Skeletal muscle tissue (tissue), 4 donors: Measurements from ENCODE around the gene SLC7A1. TPM values are rescaled to one million over a fixed set of nuclear protein-coding genes. Genes with fewer than 3 reads are reported as not detected.
A peak's percentile ranks its signal among the peaks of the same experiment; 100 is the strongest.

Experiments used
- H3K27ac ChIP-seq: one replicate; pipeline ENCODE4 v1.7.0; 2013; ENCODE audit warnings: mild to moderate bottlenecking, low read depth, low read length, inconsistent platforms
- H3K27me3 ChIP-seq, 3 donors: one replicate each; pipeline ENCODE4 v1.7.0; 2013; ENCODE audit warnings: low read length in 3 of 3; ENCODE audit not compliant: control insufficient read depth in 3 of 3, insufficient read depth in 3 of 3
- H3K36me3 ChIP-seq, 3 donors: one replicate each; pipeline ENCODE4 v1.7.0; 2013; ENCODE audit warnings: low read length in 3 of 3; ENCODE audit not compliant: control insufficient read depth in 3 of 3, insufficient read depth in 3 of 3
- H3K4me1 ChIP-seq, 3 donors: one replicate each; pipeline ENCODE4 v1.7.0; 2013; ENCODE audit warnings: low read length in 3 of 3, mild to moderate bottlenecking in 3 of 3; ENCODE audit not compliant: control insufficient read depth in 3 of 3, insufficient read depth in 3 of 3
- H3K4me3 ChIP-seq, 3 donors: one replicate each; pipeline ENCODE4 v1.7.0; 2013; ENCODE audit warnings: low read length in 3 of 3
- H3K9ac ChIP-seq, 3 donors: one replicate each; pipeline ENCODE4 v1.7.0; 2013; ENCODE audit warnings: low read length in 3 of 3, mild to moderate bottlenecking in 3 of 3, moderate library complexity in 2 of 3, low read depth in 1 of 3
- H3K9me3 ChIP-seq, 3 donors: one replicate each; pipeline ENCODE4 v1.7.0; 2013; ENCODE audit warnings: low read length in 3 of 3; ENCODE audit not compliant: control insufficient read depth in 3 of 3
- total RNA-seq: library from RNA; depleted of rRNA; stranded (reverse); fragments of >200 nt; gene quantifications from one replicate; pipeline ENCODE4 v1.2.3, GENCODE V29; 2014
- donor health status: Osteomylitis.

Gene SLC7A1
- total RNA-seq, 1 donor from 2014 or later = 4.2 TPM

DNA sequence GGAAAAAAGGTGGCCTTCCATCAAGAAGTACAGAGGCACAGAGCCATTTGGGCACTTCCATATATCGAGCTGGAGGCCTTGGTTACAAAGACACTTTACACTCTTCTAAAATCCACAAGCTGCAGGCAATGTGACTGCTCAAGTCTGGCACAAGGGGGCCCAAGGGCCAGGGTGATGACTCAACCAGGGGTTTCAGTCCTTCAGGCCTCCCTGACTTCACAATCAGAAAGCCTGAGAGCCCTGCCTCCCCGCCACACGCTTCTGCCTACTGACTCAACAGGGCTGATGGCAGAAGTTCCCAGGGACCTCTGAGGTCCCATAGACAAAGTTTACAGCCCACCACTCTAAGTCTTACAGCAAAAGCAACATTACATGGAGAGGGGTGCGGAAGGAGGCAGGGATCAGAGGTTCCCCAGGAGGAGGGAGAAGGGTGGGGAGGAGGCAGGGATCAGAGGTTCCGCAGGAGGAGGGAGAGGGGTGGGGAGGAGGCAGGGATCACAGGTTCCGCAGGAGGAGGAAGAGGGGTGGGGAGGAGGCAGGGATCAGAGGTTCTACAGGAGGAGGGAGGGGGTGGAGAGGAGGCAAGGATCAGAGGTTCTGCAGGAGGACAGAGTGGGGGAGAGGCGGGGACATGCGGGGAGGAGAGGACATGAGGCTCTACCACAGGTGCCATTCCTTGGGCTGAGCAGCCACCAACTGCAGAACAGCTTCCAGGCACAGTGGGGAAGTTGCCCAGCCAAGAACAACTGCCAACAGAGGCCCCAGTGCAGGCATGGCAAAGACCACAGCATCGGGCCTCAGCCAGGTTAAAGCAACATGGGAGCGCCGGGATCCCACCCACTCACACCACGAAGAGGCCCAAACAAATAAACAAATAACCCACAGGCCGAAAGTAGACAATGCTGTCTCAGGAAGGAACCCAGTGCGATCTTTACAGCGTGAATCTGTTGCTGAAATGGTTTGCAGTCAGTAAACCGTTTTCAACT lies 52.0 kb downstream of the SLC7A1 start:
- Histone ChIP-seq H3K27ac (no peak overlapping the region), H3K36me3 (no peaks in the 10 kb centered on the region), H3K9ac (no peak overlapping the region), H3K4me3 (no peak overlapping the region), H3K9me3 (no peaks in the 10 kb centered on the region), H3K27me3 (no peaks in the 10 kb centered on the region), H3K4me1 (peaks cover 0 to 9% (median 0%) of the 10 kb centered on the region in 3 donors)

DNA sequence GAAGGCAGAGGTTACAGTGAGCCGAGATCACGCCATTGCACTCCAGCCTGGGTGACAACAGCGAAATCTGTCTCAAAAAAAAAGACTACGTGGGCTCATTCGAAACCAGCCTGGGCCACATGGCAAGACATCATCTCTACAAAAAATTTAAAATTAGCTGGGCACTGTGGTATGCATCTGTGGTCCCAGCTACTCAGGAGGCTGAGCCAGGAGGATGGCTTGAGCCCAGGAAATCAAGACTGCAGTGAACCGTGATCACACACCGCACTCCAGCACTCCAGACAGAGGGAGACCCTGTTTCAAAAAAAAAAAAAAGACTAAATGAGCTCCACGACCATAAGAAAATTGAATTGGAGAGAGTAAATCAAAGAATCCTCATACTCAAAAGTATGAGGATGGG lies 53.1 kb downstream of the SLC7A1 start:
- H3K27ac ChIP-seq = no peak overlapping the region
- H3K4me3 ChIP-seq = no peak overlapping the region
- no peaks in the 10 kb centered on the region for H3K36me3 ChIP-seq
- peaks cover 4 to 9% (median 5%) of the 10 kb centered on the region in 3 donors for H3K4me1 ChIP-seq
- no peak overlapping the region for H3K9ac ChIP-seq
- no peaks in the 10 kb centered on the region for H3K27me3 ChIP-seq
- no peaks in the 10 kb centered on the region for H3K9me3 ChIP-seq

DNA sequence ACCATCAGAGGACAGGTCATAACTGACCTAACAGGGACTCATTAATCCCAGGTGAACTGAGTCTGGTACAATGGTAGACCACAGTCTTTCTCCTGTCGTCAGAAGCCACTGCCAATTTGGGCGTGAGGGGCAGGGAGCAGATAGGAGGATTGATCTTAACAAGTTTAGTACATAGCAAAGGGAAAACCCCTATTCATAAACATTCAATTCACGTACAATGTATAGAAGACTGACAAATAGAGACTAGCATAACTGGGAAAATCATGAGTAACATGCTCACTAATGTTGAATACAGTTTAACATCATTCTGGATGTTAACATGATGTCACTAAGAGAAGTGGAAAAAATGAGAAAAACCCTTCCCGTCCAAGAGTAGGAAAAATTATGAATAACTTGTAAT lies 54.1 kb downstream of the SLC7A1 start:
- Histone ChIP-seq H3K27ac (no peak overlapping the region), H3K36me3 (no peaks in the 10 kb centered on the region), H3K9ac (no peak overlapping the region), H3K4me1 (peaks cover 4 to 7% (median 5%) of the 10 kb centered on the region in 3 donors), H3K27me3 (no peaks in the 10 kb centered on the region), H3K9me3 (no peaks in the 10 kb centered on the region), H3K4me3 (no peak overlapping the region)

DNA sequence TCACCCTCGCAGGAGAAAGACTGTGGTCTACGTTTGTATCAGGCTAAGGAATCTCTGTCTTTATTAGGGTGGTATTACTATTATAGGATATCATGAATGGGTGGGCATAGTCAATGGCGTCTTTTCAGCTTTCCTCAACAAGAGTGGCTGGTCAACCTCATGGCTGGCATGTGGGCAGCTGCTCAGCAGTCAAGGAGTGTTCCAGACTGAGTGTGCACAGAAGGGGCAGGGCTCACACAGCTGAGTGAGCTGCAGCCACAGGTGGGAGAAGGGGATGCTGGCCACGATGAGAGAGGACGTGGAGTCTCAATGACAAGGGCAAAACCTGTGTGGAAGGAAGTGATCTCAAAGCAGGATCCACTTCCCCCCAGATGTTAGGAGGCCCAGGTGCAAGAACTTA lies 54.7 kb downstream of the SLC7A1 start:
- peaks cover 4 to 7% (median 5%) of the 10 kb centered on the region in 3 donors for H3K4me1 ChIP-seq
- H3K4me3 ChIP-seq = no peak overlapping the region
- no peak overlapping the region for H3K9ac ChIP-seq
- no peaks in the 10 kb centered on the region for H3K9me3 ChIP-seq
- no peaks in the 10 kb centered on the region for H3K36me3 ChIP-seq
- no peaks in the 10 kb centered on the region for H3K27me3 ChIP-seq
- no peak overlapping the region for H3K27ac ChIP-seq

DNA sequence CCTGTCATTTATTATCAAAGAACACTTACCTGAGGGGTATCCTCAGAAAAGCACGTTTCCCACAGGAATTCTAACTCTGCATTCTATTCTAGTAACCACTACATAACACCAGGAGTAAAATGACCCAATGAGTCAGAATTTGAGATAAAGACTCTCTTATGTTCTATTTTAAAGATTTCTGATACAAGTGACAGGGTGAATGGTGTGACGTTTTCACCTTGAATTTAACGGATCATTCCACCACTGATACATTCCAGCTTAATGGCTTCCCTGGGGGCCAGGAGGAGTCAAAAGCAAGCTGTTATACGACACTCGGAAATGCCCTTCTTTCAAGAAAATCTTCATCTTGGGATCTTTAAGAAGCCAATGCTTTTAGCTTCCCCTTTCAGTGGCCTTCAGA lies 55.2 kb downstream of the SLC7A1 start:
- Histone ChIP-seq H3K9ac (no peak overlapping the region), H3K9me3 (no peaks in the 10 kb centered on the region), H3K4me3 (no peak overlapping the region), H3K27ac (no peak overlapping the region), H3K27me3 (no peaks in the 10 kb centered on the region), H3K4me1 (peaks cover 4 to 7% (median 5%) of the 10 kb centered on the region in 3 donors), H3K36me3 (no peaks in the 10 kb centered on the region)

DNA sequence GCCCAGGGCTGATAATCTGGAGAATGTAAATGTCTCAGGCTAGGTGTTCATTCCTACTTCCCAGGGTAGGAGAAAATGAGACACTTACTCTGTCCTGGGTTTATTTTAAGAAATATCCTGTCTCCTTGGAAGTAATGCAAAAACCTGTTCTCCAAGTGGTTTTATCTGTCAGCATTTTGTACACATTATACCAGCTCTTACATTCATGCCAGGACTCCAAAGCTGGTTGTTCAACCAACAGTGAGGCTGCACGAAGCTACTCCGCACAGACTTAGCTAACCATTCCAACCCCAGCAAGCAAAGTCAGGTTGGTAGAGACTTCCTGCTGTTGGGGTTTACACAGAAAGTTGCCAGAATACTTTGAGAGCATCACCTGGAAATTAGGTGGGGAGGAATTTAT lies 55.6 kb downstream of the SLC7A1 start:
- no peaks in the 10 kb centered on the region for H3K9me3 ChIP-seq
- peaks cover 4 to 7% (median 5%) of the 10 kb centered on the region in 3 donors for H3K4me1 ChIP-seq
- H3K27me3 ChIP-seq = no peaks in the 10 kb centered on the region
- H3K4me3 ChIP-seq = no peak overlapping the region
- H3K27ac ChIP-seq = no peak overlapping the region
- no peak overlapping the region for H3K9ac ChIP-seq
- H3K36me3 ChIP-seq = no peaks in the 10 kb centered on the region

DNA sequence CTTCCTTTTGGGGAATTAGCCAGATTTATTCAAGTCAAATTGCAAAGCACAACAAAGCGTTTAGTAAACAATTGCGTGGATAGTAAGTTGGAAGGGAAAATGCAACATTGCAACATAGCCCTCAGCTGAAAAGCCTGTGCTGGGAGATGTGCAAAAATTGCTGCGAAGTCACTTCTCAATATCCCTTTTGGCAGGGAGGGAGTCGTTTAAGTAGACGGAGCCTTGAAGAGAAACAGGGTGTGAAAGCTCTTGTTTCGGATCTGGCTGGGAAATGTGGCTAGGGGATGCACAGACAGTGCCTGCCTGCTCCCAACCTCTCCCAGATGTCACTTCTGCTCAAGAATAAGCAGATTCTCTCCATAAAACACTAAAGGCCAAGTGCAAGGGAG lies 56.8 kb downstream of the SLC7A1 start:
- Histone ChIP-seq H3K36me3 (no peaks in the 10 kb centered on the region), H3K4me3 (no peak overlapping the region), H3K27me3 (no peaks in the 10 kb centered on the region), H3K4me1 (peaks cover 4 to 7% (median 5%) of the 10 kb centered on the region in 3 donors), H3K9me3 (no peaks in the 10 kb centered on the region), H3K27ac (peak overlapping the region; percentile 52), H3K9ac (no peak overlapping the region)

DNA sequence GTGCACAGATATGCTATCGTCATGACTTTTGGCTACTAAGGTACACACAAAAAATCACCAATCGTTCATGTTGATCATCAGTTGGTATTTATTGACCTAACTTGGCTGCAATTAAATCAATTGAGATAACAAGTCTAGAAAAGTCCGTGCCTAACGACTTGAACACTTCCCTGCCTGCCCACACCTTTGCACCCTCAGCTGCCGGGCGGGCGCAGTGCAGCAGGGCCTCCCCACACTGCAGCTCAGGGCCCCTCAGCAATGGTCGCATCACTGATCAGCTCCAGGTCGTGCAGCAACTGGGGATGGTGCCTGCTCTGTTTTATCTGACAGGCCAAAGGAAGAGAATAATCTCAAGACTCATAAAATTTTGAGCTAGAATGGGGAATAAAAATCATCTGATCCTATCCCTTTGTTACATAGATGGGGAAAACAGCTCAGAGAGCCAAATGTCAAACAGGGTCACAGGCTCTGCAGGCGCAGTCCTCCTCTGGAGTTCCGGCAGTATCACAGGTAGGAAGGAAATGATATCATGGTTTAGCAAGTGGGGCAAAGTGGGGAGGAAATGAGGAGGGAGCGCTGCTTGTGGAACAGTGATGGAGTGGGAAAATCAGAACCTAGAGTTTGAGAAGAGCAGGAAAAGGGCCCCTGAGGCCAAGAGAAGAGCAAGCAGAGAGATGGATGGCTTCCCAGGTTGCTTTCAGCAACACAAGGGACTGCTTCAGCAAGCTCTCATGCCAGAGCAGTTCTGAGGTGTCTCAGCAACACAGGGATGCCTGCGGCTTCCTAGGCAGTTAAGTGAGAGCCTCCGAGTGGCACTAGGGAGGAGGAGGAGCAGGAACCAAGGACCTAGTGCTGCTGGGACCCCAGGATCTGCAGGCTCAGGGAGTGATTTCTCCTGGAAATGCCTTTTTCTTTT lies 57.5 kb downstream of the SLC7A1 start:
- Histone ChIP-seq H3K4me1 (peaks cover 5 to 7% (median 7%) of the 10 kb centered on the region in 3 donors), H3K36me3 (no peaks in the 10 kb centered on the region), H3K9me3 (no peaks in the 10 kb centered on the region), H3K9ac (no peak overlapping the region), H3K4me3 (no peak overlapping the region), H3K27ac (peak overlapping the region; percentile 52), H3K27me3 (no peaks in the 10 kb centered on the region)

DNA sequence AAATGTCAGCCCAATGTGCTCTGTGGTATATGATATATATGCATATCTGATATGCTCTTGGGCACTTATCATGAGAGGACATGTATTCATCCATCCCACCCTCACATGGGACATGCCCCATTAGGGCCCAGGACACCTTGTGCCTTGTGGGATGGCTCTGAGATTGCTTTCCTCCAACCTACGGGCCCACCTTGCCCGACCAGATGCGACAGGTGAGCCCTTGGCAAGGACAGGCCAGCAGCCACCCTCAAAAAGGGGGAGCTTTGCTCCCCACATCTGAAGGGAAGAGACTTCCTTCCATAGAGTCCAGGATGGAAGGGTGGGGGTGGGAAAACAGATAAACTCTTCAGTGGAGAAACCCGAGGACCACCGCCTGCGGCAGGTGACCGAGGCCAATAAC lies 58.6 kb downstream of the SLC7A1 start:
- Histone ChIP-seq H3K4me1 (peaks cover 5 to 12% (median 7%) of the 10 kb centered on the region in 3 donors), H3K9me3 (no peaks in the 10 kb centered on the region), H3K36me3 (no peaks in the 10 kb centered on the region), H3K9ac (no peak overlapping the region), H3K27me3 (no peaks in the 10 kb centered on the region), H3K27ac (no peak overlapping the region), H3K4me3 (no peak overlapping the region)
